Measurements from ENCODE around the gene NIP7.
"Not testable (repeated sequence)": the region's sequence is repeated elsewhere in the genome, so short reads cannot be mapped to it uniquely, and the experiment has no call there.

The NIP7 gene

GRCh38 chr16:69346683-69347082 lies 7.1 kb downstream of the NIP7 start:
- DNase-seq = no peak

GRCh38 chr16:69348222-69348621 lies 8.7 kb downstream of the NIP7 start:
- no peak for DNase-seq

- no peak for DNase-seq
Measured at GRCh38 chr16:69349536-69349935, 10.0 kb downstream of the NIP7 start.

GRCh38 chr16:69350536-69351133 lies 11.1 kb downstream of the NIP7 start:
- DNase-seq = no peak

- DNase-seq = no peak
Measured at GRCh38 chr16:69351309-69352027, 11.9 kb downstream of the NIP7 start, which contains the start of gene TMED6. Gene TMED6 (minus strand): TSS chr16:69351786. CDS start chr16:69351753, 33 bp downstream.

- not testable (repeated sequence) for DNase-seq
Measured at GRCh38 chr16:69360070-69360469, 20.5 kb downstream of the NIP7 start.

- no peak for DNase-seq
Measured at GRCh38 chr16:69363281-69363717, 23.7 kb downstream of the NIP7 start.

- no peak for DNase-seq
Measured at GRCh38 chr16:69364088-69364487, 24.5 kb downstream of the NIP7 start.

GRCh38 chr16:69365901-69366300 lies 26.3 kb downstream of the NIP7 start:
- DNase-seq = no peak

- DNase-seq = no peak
Measured at GRCh38 chr16:69366431-69366830, 26.9 kb downstream of the NIP7 start.

- DNase-seq = no peak
Measured at GRCh38 chr16:69367980-69368379, 28.4 kb downstream of the NIP7 start.

GRCh38 chr16:69368866-69369265 lies 29.3 kb downstream of the NIP7 start:
- DNase-seq = no peak

- DNase-seq = no peak
Measured at GRCh38 chr16:69371564-69371963, 32.0 kb downstream of the NIP7 start.

GRCh38 chr16:69373019-69373418 lies 33.4 kb downstream of the NIP7 start:
- no peak for DNase-seq

GRCh38 chr16:69376393-69377059 lies 37.0 kb downstream of the NIP7 start:
- no peak for DNase-seq

- no peak for DNase-seq
Measured at GRCh38 chr16:69378036-69378435, 38.5 kb downstream of the NIP7 start.

- DNase-seq = no peak
Measured at GRCh38 chr16:69378760-69379159, 39.2 kb downstream of the NIP7 start.

GRCh38 chr16:69381231-69381630 lies 41.7 kb downstream of the NIP7 start:
- DNase-seq = no peak

GRCh38 chr16:69382421-69382820 lies 42.8 kb downstream of the NIP7 start:
- DNase-seq = no peak

GRCh38 chr16:69384974-69385373 lies 45.4 kb downstream of the NIP7 start:
- no peak for DNase-seq

GRCh38 chr16:69386596-69386995 lies 47.0 kb downstream of the NIP7 start:
- no peak for DNase-seq

Data from NCI-H510A treated with DMSO at 0.1 percent for 48 hours (cell line).